ENCODE measurements around the gene TTC28. TPM values are rescaled to one million over a fixed set of nuclear protein-coding genes. Genes with fewer than 3 reads are reported as not detected.
A peak's percentile ranks its signal among the peaks of the same experiment; 100 is the strongest.

TTC28 gene
- total RNA-seq, 1 donor from 2014 or later: 16.4 TPM

GRCh38 chr22:28103596-28103995 lies 576.0 kb downstream of the TTC28 start:
- H3K4me3 ChIP-seq: no peak overlapping the region
- DNase-seq: no peak
- H3K27ac ChIP-seq (replicated peaks): peak overlapping the region; percentile 55
- peaks cover 31% of the 10 kb centered on the region for H3K4me1 ChIP-seq
- intact Hi-C loops (cut with micrococcal nuclease): no loop called here
- no peaks in the 10 kb centered on the region for H3K27me3 ChIP-seq (ENCODE audit: low read depth)
- H3K36me3 ChIP-seq: peaks cover 36% of the 10 kb centered on the region
- no peak for TF ChIP-seq CTCF (IDR thresholded peaks at IDR 0.05; ENCODE audit: borderline replicate concordance)
- no peaks in the 10 kb centered on the region for H3K9me3 ChIP-seq (replicated peaks)

- Histone ChIP-seq H3K4me3 (no peak overlapping the region), H3K27ac (replicated peaks) (no peak overlapping the region), H3K9me3 (replicated peaks) (no peaks in the 10 kb centered on the region), H3K4me1 (peaks cover 31% of the 10 kb centered on the region), H3K36me3 (peaks cover 38% of the 10 kb centered on the region), H3K27me3 (ENCODE audit: low read depth) (no peaks in the 10 kb centered on the region)
- no peak for DNase-seq
- no peak for TF ChIP-seq CTCF (IDR thresholded peaks at IDR 0.05; ENCODE audit: borderline replicate concordance)
- intact Hi-C loops (cut with micrococcal nuclease): no loop called here
Measured at GRCh38 chr22:28102151-28102812, 577.4 kb downstream of the TTC28 start.

- Histone ChIP-seq H3K27me3 (ENCODE audit: low read depth) (no peaks in the 10 kb centered on the region), H3K36me3 (peaks cover 51% of the 10 kb centered on the region), H3K4me3 (no peak overlapping the region), H3K27ac (replicated peaks) (no peak overlapping the region), H3K4me1 (no peaks in the 10 kb centered on the region), H3K9me3 (replicated peaks) (no peaks in the 10 kb centered on the region)
- TF ChIP-seq CTCF (IDR thresholded peaks at IDR 0.05; ENCODE audit: borderline replicate concordance): no peak
- intact Hi-C loops (cut with micrococcal nuclease): no loop called here
- DNase-seq: no peak
Measured at GRCh38 chr22:28097627-28098026, 582.0 kb downstream of the TTC28 start.

- Histone ChIP-seq H3K4me1 (no peaks in the 10 kb centered on the region), H3K9me3 (replicated peaks) (no peaks in the 10 kb centered on the region), H3K27ac (replicated peaks) (no peak overlapping the region), H3K4me3 (no peak overlapping the region), H3K27me3 (ENCODE audit: low read depth) (no peaks in the 10 kb centered on the region), H3K36me3 (peaks cover 63% of the 10 kb centered on the region)
- intact Hi-C loops (cut with micrococcal nuclease): no loop called here
- no peak for DNase-seq
- TF ChIP-seq CTCF (IDR thresholded peaks at IDR 0.05; ENCODE audit: borderline replicate concordance): no peak
Measured at GRCh38 chr22:28096161-28096560, 583.5 kb downstream of the TTC28 start.

- no peak for TF ChIP-seq CTCF (IDR thresholded peaks at IDR 0.05; ENCODE audit: borderline replicate concordance)
- intact Hi-C loops (cut with micrococcal nuclease): no loop called here
- H3K36me3 ChIP-seq: peaks cover 68% of the 10 kb centered on the region
Measured at GRCh38 chr22:28095316-28096095, 584.1 kb downstream of the TTC28 start.

More at GRCh38 chr22:28095316-28096095, 584.1 kb downstream of the TTC28 start:
- Histone ChIP-seq H3K4me1 (no peaks in the 10 kb centered on the region), H3K4me3 (no peak overlapping the region), H3K27ac (replicated peaks) (no peak overlapping the region), H3K9me3 (replicated peaks) (no peaks in the 10 kb centered on the region), H3K27me3 (ENCODE audit: low read depth) (no peaks in the 10 kb centered on the region)
- no peak for DNase-seq

All from left ventricle myocardium inferior (tissue), 1 donor.